ENCODE measurements around the gene STIM2.

GRCh38 chr4:26885912-26886274 lies 25.3 kb downstream of the STIM2 start:
- TF ChIP-seq, protein P1, sequence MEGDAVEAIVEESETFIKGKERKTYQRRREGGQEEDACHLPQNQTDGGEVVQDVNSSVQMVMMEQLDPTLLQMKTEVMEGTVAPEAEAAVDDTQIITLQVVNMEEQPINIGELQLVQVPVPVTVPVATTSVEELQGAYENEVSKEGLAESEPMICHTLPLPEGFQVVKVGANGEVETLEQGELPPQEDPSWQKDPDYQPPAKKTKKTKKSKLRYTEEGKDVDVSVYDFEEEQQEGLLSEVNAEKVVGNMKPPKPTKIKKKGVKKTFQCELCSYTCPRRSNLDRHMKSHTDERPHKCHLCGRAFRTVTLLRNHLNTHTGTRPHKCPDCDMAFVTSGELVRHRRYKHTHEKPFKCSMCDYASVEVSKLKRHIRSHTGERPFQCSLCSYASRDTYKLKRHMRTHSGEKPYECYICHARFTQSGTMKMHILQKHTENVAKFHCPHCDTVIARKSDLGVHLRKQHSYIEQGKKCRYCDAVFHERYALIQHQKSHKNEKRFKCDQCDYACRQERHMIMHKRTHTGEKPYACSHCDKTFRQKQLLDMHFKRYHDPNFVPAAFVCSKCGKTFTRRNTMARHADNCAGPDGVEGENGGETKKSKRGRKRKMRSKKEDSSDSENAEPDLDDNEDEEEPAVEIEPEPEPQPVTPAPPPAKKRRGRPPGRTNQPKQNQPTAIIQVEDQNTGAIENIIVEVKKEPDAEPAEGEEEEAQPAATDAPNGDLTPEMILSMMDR (conservative IDR thresholded peaks at IDR 0.05; ENCODE audit: low read depth, low read length), result no peak
- TF ChIP-seq EZH2phosphoT487 (IDR thresholded peaks at IDR 0.05; ENCODE audit: borderline replicate concordance, low read length), result no peak

Data from PC-3 (cell line).